MM.1S (cell line): ENCODE data around the gene PRM2.

ENCODE experiments used
- CTCF ChIP-seq: fragments of 300-600 bp; sonication (generic); IDR thresholded peaks from 2 replicates; pipeline ENCODE4 v1.5.1; 2016; ENCODE audit warnings: antibody characterized with exemption, low read length, mixed read lengths
- EZH2phosphoT487 ChIP-seq: fragments of 300-600 bp; sonication (generic); IDR thresholded peaks from 2 replicates; pipeline ENCODE4 v1.6.1; 2018; ENCODE audit warnings: antibody characterized with exemption, low read length

GRCh38 chr16:11300560-11300892 lies 24.2 kb upstream of the PRM2 start:
- no peak for TF ChIP-seq CTCF
- no peak for TF ChIP-seq EZH2phosphoT487
